Nephron progenitor cell (in vitro differentiated cells): ENCODE results near the gene NUP37.
"Not testable (repeated sequence)": the region's sequence is repeated elsewhere in the genome, so short reads cannot be mapped to it uniquely, and the experiment has no call there.

Source experiments
- DNase-seq: peaks from one replicate; pipeline ENCODE4 v3.0.0; 2021
- H3K27ac Mint-ChIP-seq: 2 replicates; pipeline ENCODE4 v1.8.0; 2021; ENCODE audit warnings: mild to moderate bottlenecking, moderate library complexity, mixed read lengths
- H3K27me3 Mint-ChIP-seq: 2 replicates; pipeline ENCODE4 v1.8.0; 2021; ENCODE audit warnings: mild to moderate bottlenecking, low read depth, mixed read lengths; ENCODE audit not compliant: poor library complexity
- H3K36me3 Mint-ChIP-seq: 2 replicates; pipeline ENCODE4 v1.8.0; 2021; ENCODE audit warnings: low read depth, mixed read lengths
- H3K4me1 Mint-ChIP-seq: 2 replicates; pipeline ENCODE4 v1.8.0; 2021; ENCODE audit warnings: mixed read lengths
- H3K4me3 Mint-ChIP-seq: 2 replicates; pipeline ENCODE4 v1.8.0; 2021; ENCODE audit warnings: mild to moderate bottlenecking, moderate library complexity, mixed read lengths
- H3K9me3 Mint-ChIP-seq: 2 replicates; pipeline ENCODE4 v1.8.0; 2021; ENCODE audit warnings: mild to moderate bottlenecking, moderate library complexity, mixed read lengths
- CTCF ChIP-seq: fragments of 200-600 bp; sonication (generic); IDR thresholded peaks from 2 replicates; pipeline ENCODE4 v1.5.0; 2021; ENCODE audit warnings: antibody characterized with exemption

NUP37 gene

GRCh38 chr12:102130720-102131119 is 10.8 kb upstream of the NUP37 start:
- peaks cover 56% of the 10 kb centered on the region for H3K9me3 Mint-ChIP-seq
- not testable (repeated sequence) for DNase-seq, H3K4me1 Mint-ChIP-seq, H3K27me3 Mint-ChIP-seq, H3K27ac Mint-ChIP-seq, H3K4me3 Mint-ChIP-seq
- peaks cover 95% of the 10 kb centered on the region for H3K36me3 Mint-ChIP-seq

GRCh38 chr12:102121328-102121727 is 1.4 kb upstream of the NUP37 start:
- H3K4me3 Mint-ChIP-seq = peak overlapping the region; percentile 93
- not testable (repeated sequence) for H3K27me3 Mint-ChIP-seq, DNase-seq, H3K9me3 Mint-ChIP-seq
- H3K36me3 Mint-ChIP-seq = peaks cover 45% of the 10 kb centered on the region
- H3K27ac Mint-ChIP-seq = peak overlapping the region; percentile 7
- H3K4me1 Mint-ChIP-seq = peaks cover 37% of the 10 kb centered on the region

GRCh38 chr12:102120886-102121285 is 972 bp upstream of the NUP37 start:
- Mint-ChIP-seq H3K27ac (peak overlapping the region; percentile 7), H3K27me3 (no peaks in the 10 kb centered on the region), H3K4me1 (peaks cover 37% of the 10 kb centered on the region), H3K36me3 (peaks cover 45% of the 10 kb centered on the region), H3K4me3 (peak overlapping the region; percentile 93), H3K9me3 (no peaks in the 10 kb centered on the region)
- DNase-seq = no peak
- no peak for TF ChIP-seq CTCF

- Mint-ChIP-seq H3K36me3 (peaks cover 45% of the 10 kb centered on the region), H3K9me3 (no peaks in the 10 kb centered on the region), H3K4me3 (peak overlapping the region; percentile 93), H3K27ac (peak overlapping the region; percentile 93), H3K4me1 (peaks cover 37% of the 10 kb centered on the region), H3K27me3 (no peaks in the 10 kb centered on the region)
- no peak for DNase-seq
- TF ChIP-seq CTCF = no peak
Observed at GRCh38 chr12:102120564-102120873, 605 bp upstream of the NUP37 start.

GRCh38 chr12:102118874-102119273 is 1.0 kb downstream of the NUP37 start:
- Mint-ChIP-seq H3K4me3 (peak overlapping the region; percentile 93), H3K27me3 (no peaks in the 10 kb centered on the region), H3K27ac (no peak overlapping the region), H3K4me1 (peaks cover 37% of the 10 kb centered on the region), H3K9me3 (no peaks in the 10 kb centered on the region), H3K36me3 (peaks cover 31% of the 10 kb centered on the region)
- TF ChIP-seq CTCF = no peak
- no peak for DNase-seq

GRCh38 chr12:102116392-102116791 is 3.5 kb downstream of the NUP37 start:
- H3K27me3 Mint-ChIP-seq = no peaks in the 10 kb centered on the region
- no peak for DNase-seq
- peaks cover 25% of the 10 kb centered on the region for H3K4me1 Mint-ChIP-seq
- H3K4me3 Mint-ChIP-seq = no peak overlapping the region
- H3K36me3 Mint-ChIP-seq = peaks cover 40% of the 10 kb centered on the region
- TF ChIP-seq CTCF = no peak
- H3K9me3 Mint-ChIP-seq = no peaks in the 10 kb centered on the region
- no peak overlapping the region for H3K27ac Mint-ChIP-seq

- H3K27me3 Mint-ChIP-seq = no peaks in the 10 kb centered on the region
- TF ChIP-seq CTCF = no peak
Observed at GRCh38 chr12:102114212-102114611, 5.7 kb downstream of the NUP37 start.

More at GRCh38 chr12:102114212-102114611, 5.7 kb downstream of the NUP37 start:
- no peak for DNase-seq
- no peak overlapping the region for H3K27ac Mint-ChIP-seq
- H3K4me1 Mint-ChIP-seq = peaks cover 12% of the 10 kb centered on the region
- no peak overlapping the region for H3K4me3 Mint-ChIP-seq
- H3K36me3 Mint-ChIP-seq = peaks cover 62% of the 10 kb centered on the region
- no peaks in the 10 kb centered on the region for H3K9me3 Mint-ChIP-seq
